ENCODE measurements around the gene EPB41L4A. TPM values are rescaled to one million over a fixed set of nuclear protein-coding genes. Genes with fewer than 3 reads are reported as not detected.

The EPB41L4A gene
- total RNA-seq, 3 donors from 2014 or later: 11.8 to 18.2 (median 13.2) TPM

- ATAC-seq: no peak
- H3K4me3 ChIP-seq: no peak overlapping the region
- no peaks in the 10 kb centered on the region for H3K36me3 ChIP-seq (ENCODE audit: low read depth)
- DNase-seq: no peak
- no peaks in the 10 kb centered on the region for H3K9me3 ChIP-seq
- TF ChIP-seq, protein P1, sequence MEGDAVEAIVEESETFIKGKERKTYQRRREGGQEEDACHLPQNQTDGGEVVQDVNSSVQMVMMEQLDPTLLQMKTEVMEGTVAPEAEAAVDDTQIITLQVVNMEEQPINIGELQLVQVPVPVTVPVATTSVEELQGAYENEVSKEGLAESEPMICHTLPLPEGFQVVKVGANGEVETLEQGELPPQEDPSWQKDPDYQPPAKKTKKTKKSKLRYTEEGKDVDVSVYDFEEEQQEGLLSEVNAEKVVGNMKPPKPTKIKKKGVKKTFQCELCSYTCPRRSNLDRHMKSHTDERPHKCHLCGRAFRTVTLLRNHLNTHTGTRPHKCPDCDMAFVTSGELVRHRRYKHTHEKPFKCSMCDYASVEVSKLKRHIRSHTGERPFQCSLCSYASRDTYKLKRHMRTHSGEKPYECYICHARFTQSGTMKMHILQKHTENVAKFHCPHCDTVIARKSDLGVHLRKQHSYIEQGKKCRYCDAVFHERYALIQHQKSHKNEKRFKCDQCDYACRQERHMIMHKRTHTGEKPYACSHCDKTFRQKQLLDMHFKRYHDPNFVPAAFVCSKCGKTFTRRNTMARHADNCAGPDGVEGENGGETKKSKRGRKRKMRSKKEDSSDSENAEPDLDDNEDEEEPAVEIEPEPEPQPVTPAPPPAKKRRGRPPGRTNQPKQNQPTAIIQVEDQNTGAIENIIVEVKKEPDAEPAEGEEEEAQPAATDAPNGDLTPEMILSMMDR (IDR thresholded peaks at IDR 0.05): no peak
- no peaks in the 10 kb centered on the region for H3K4me1 ChIP-seq (ENCODE audit: low read depth)
- intact Hi-C loops (cut with DNase I, micrococcal nuclease): no loop called here
These were observed 69.7 kb downstream of the EPB41L4A start for GRCh38 chr5:112349371-112349770.

GRCh38 chr5:112348915-112349314, 70.2 kb downstream of the EPB41L4A start:
- no peaks in the 10 kb centered on the region for H3K36me3 ChIP-seq (ENCODE audit: low read depth)
- H3K9me3 ChIP-seq: no peaks in the 10 kb centered on the region
- TF ChIP-seq, protein P1 (IDR thresholded peaks at IDR 0.05): no peak
- intact Hi-C loops (cut with DNase I, micrococcal nuclease): no loop called here
- no peak for DNase-seq
- H3K4me3 ChIP-seq: no peak overlapping the region
- no peaks in the 10 kb centered on the region for H3K4me1 ChIP-seq (ENCODE audit: low read depth)
- no peak for ATAC-seq

DNA sequence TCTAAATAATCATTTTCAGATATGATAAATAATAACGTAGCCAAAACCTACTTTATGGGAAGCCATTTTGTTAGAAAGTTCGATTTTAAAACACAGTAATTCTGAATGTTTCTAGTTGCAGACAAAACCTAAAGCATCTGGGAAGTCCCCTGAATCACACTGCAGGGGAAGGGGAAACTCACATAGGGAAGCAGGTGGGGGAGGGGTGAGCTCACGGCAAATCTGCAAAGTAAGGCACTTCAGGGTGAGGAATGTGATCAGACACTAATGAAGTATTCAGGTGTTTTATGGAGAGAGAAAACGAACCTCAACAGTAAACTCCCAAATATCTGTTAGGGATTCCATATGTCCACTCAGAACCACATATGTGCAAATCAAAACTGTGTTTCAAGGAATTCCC, 70.7 kb downstream of the EPB41L4A start:
- intact Hi-C loops (cut with DNase I, micrococcal nuclease): no loop called here
- no peak for DNase-seq
- Histone ChIP-seq H3K4me1 (ENCODE audit: low read depth) (no peaks in the 10 kb centered on the region), H3K36me3 (ENCODE audit: low read depth) (no peaks in the 10 kb centered on the region), H3K4me3 (no peak overlapping the region), H3K9me3 (no peaks in the 10 kb centered on the region)
- TF ChIP-seq, protein P1 (IDR thresholded peaks at IDR 0.05): no peak
- ATAC-seq: no peak

DNA sequence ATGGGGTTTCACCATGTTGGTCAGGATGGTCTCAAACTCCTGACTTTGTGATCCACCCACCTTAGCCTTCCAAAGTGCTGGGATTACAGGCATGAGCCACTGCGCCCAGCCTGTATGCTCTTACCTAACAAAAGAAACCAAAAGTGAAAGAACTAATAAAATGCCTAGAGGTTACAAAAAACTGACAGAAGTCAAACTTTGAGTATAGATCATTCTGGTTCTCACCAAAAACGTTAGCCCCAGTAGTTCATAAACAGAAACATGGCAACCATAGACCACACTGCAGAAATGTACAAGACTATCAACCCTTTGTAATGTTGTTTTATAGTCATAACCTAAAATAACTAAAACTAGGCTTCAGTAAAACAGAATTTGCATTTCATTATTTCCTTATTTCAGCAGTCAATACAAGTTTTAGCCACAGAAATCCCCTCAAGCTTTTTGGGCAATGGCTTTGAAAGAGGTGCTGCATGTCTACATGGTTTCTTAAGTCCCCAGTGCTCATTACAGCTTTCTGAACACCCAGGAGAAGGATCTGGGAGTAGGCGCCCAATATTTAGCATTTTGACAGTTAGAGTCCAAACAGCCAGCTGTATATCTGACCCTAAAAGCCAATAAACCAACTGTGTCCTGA, 72.5 kb downstream of the EPB41L4A start:
- H3K9me3 ChIP-seq: no peaks in the 10 kb centered on the region
- H3K4me3 ChIP-seq: no peak overlapping the region

GRCh38 chr5:112344540-112344939, 74.5 kb downstream of the EPB41L4A start:
- intact Hi-C loops (cut with DNase I, micrococcal nuclease): no loop called here
- H3K36me3 ChIP-seq (ENCODE audit: low read depth): no peaks in the 10 kb centered on the region
- no peaks in the 10 kb centered on the region for H3K4me1 ChIP-seq (ENCODE audit: low read depth)
- TF ChIP-seq, protein P1 (IDR thresholded peaks at IDR 0.05): no peak
- DNase-seq (no peak), ATAC-seq (no peak)
- no peaks in the 10 kb centered on the region for H3K9me3 ChIP-seq
- no peak overlapping the region for H3K4me3 ChIP-seq

More for the DNA sequence above, 72.5 kb downstream of the EPB41L4A start:
- DNase-seq: no peak
- intact Hi-C loops (cut with DNase I, micrococcal nuclease): no loop called here
- ATAC-seq: no peak
- Histone ChIP-seq H3K4me1 (ENCODE audit: low read depth) (no peaks in the 10 kb centered on the region), H3K36me3 (ENCODE audit: low read depth) (no peaks in the 10 kb centered on the region)
- TF ChIP-seq, protein P1 (IDR thresholded peaks at IDR 0.05): no peak

DNA sequence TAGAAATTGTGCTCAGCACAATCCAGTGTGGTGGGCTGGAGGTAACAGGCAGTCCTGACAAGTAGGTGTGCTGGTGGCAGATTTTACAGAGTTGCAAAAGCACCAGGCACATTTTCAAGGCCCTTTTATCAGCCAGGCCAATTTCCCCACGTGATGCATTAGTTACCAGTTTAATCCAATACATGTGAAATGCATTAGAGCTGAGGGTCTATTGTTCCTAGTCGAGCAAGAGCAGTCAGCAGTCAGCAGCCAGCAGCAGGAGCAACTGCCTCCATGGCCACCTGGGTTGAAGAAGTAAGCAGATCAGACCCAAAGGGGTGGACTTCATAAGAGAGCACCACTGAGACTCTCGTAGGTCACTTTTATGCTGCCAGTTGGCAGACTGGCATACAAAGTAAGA, 76.7 kb downstream of the EPB41L4A start:
- H3K9me3 ChIP-seq: no peaks in the 10 kb centered on the region
- intact Hi-C loops (cut with DNase I, micrococcal nuclease): no loop called here
- no peaks in the 10 kb centered on the region for H3K4me1 ChIP-seq (ENCODE audit: low read depth)
- TF ChIP-seq, protein P1 (IDR thresholded peaks at IDR 0.05): no peak
- H3K4me3 ChIP-seq: no peak overlapping the region
- no peak for ATAC-seq
- no peak for DNase-seq
- H3K36me3 ChIP-seq (ENCODE audit: low read depth): no peaks in the 10 kb centered on the region
